MM.1S (cell line): Measurements from ENCODE around the gene C17orf107.
"Not testable (repeated sequence)": the region's sequence is repeated elsewhere in the genome, so short reads cannot be mapped to it uniquely, and the experiment has no call there.

Experiments used
- DNase-seq: peaks from one replicate; pipeline ENCODE4 v3.0.0-alpha.2; 2015
- H2AFZ ChIP-seq: fragments of 300-600 bp; sonication (generic); 2 replicates; pipeline ENCODE4 v1.6.0; 2016; ENCODE audit warnings: antibody characterized with exemption, low read length
- H3F3A ChIP-seq: fragments of 300-600 bp; sonication (generic); 2 replicates; pipeline ENCODE4 v1.6.1; 2016; ENCODE audit warnings: mild to moderate bottlenecking, antibody characterized with exemption, low read length, moderate library complexity, mixed read lengths; ENCODE audit not compliant: insufficient read depth
- H3K27ac ChIP-seq: fragments of 300-600 bp; sonication (generic); 2 replicates; pipeline ENCODE4 v1.5.1; 2016; ENCODE audit warnings: mild to moderate bottlenecking, low read length
- H3K27me3 ChIP-seq: fragments of 300-600 bp; sonication (generic); replicated peaks from 2 replicates; pipeline ENCODE4 v1.6.0; 2016; ENCODE audit warnings: low read length; ENCODE audit not compliant: insufficient read depth
- H3K36me3 ChIP-seq: fragments of 300-600 bp; sonication (generic); replicated peaks from 2 replicates; pipeline ENCODE4 v1.6.1; 2016; ENCODE audit warnings: mild to moderate bottlenecking, low read length, mixed read lengths; ENCODE audit not compliant: insufficient read depth
- H3K4me1 ChIP-seq: fragments of 300-600 bp; sonication (generic); 2 replicates; pipeline ENCODE4 v1.6.1; 2016; ENCODE audit warnings: low read length, mixed read lengths
- H3K4me2 ChIP-seq: fragments of 300-600 bp; sonication (generic); 2 replicates; pipeline ENCODE4 v1.6.0; 2016; ENCODE audit warnings: low read depth, low read length
- H3K4me3 ChIP-seq: fragments of 300-600 bp; sonication (generic); 2 replicates; pipeline ENCODE4 v1.5.1; 2016; ENCODE audit warnings: low read length, mixed read lengths
- H3K79me2 ChIP-seq: fragments of 300-600 bp; sonication (generic); 2 replicates; pipeline ENCODE4 v1.6.1; 2016; ENCODE audit warnings: mixed run types, low read length, mixed read lengths
- H3K9ac ChIP-seq: fragments of 300-600 bp; sonication (generic); 2 replicates; pipeline ENCODE4 v1.6.1; 2016; ENCODE audit warnings: low read length, mixed read lengths
- H3K9me2 ChIP-seq: fragments of 300-600 bp; sonication (generic); replicated peaks from 2 replicates; pipeline ENCODE4 v1.6.1; 2016; ENCODE audit warnings: mild to moderate bottlenecking, low read length, mixed read lengths; ENCODE audit not compliant: insufficient read depth
- H3K9me3 ChIP-seq: fragments of 300-600 bp; sonication (generic); replicated peaks from 2 replicates; pipeline ENCODE4 v1.6.1; 2016; ENCODE audit warnings: mild to moderate bottlenecking, low read length, mixed read lengths; ENCODE audit not compliant: insufficient read depth
- H4K20me1 ChIP-seq: fragments of 300-600 bp; sonication (generic); 2 replicates; pipeline ENCODE4 v1.6.1; 2016; ENCODE audit warnings: mild to moderate bottlenecking, low read length, moderate library complexity, mixed read lengths; ENCODE audit not compliant: insufficient read depth
- EZH2 ChIP-seq: fragments of 300-600 bp; sonication (generic); optimal IDR thresholded peaks from 2 replicates; pipeline ENCODE3; 2017; ENCODE audit warnings: low read depth, mild to moderate bottlenecking, antibody characterized with exemption, low read length, mixed read lengths
- EZH2phosphoT487 ChIP-seq: fragments of 300-600 bp; sonication (generic); IDR thresholded peaks from 2 replicates; pipeline ENCODE4 v1.6.1; 2018; ENCODE audit warnings: antibody characterized with exemption, low read length
- TF ChIP-seq, protein P1 (sequence below): fragments of 300-600 bp; sonication (generic); IDR thresholded peaks from 2 replicates; pipeline ENCODE4 v1.5.1; 2016; ENCODE audit warnings: antibody characterized with exemption, low read length, mixed read lengths

The C17orf107 gene

DNA sequence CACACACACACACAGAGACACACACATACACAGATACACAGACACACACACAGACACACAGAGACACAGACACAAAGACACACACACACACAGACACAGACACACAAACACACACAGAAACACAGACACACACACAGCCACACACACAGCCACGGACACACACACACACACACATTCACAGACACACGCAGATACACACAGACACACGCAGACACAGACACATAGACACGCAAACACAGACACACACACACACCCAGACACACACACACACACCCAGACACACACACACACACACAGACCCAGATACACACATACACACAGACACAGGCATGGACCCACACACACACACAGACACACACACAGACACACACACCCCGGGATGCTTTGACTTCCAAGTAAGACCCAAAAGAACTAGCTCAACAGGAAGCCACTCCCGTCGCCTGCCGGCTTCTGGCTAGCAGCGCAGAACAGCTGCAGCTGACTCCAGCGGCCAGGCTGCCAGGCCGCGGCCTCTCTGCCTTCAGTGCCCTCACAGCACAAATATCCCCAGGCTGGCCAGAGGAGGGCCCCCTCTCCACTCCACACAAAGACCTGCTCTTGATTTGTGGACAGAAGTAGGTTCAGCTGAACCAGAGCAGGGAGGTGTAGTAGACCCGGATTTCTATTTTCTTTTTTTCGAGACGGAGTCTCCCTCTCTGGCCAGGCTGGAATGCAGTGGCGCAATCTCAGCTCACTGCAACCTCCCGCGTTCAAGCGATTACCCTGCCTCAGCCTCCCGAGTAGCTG, 9.6 kb downstream of the C17orf107 start:
- Histone ChIP-seq H3K27me3 (no peaks in the 10 kb centered on the region), H3K27ac (no peak overlapping the region), H3K4me3 (no peak overlapping the region), H3K9me2 (no peaks in the 10 kb centered on the region), H3F3A (no peaks in the 10 kb centered on the region), H3K79me2 (no peaks in the 10 kb centered on the region), H2AFZ (peak overlapping the region; percentile 61), H4K20me1 (no peaks in the 10 kb centered on the region), H3K9ac (no peak overlapping the region), H3K4me2 (0 out of 2 replicates have a peak overlapping the region, but pooled peaks have one; percentile 13), H3K9me3 (no peaks in the 10 kb centered on the region), H3K4me1 (no peaks in the 10 kb centered on the region), H3K36me3 (no peaks in the 10 kb centered on the region)
- TF ChIP-seq EZH2: no peak
- no peak for TF ChIP-seq EZH2phosphoT487
- TF ChIP-seq, protein P1, sequence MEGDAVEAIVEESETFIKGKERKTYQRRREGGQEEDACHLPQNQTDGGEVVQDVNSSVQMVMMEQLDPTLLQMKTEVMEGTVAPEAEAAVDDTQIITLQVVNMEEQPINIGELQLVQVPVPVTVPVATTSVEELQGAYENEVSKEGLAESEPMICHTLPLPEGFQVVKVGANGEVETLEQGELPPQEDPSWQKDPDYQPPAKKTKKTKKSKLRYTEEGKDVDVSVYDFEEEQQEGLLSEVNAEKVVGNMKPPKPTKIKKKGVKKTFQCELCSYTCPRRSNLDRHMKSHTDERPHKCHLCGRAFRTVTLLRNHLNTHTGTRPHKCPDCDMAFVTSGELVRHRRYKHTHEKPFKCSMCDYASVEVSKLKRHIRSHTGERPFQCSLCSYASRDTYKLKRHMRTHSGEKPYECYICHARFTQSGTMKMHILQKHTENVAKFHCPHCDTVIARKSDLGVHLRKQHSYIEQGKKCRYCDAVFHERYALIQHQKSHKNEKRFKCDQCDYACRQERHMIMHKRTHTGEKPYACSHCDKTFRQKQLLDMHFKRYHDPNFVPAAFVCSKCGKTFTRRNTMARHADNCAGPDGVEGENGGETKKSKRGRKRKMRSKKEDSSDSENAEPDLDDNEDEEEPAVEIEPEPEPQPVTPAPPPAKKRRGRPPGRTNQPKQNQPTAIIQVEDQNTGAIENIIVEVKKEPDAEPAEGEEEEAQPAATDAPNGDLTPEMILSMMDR: peak; percentile 74
- DNase-seq: peak; percentile 84

- TF ChIP-seq EZH2phosphoT487 (no peak), EZH2 (no peak)
- no peak for DNase-seq
- Histone ChIP-seq H3K9me2 (no peaks in the 10 kb centered on the region), H3F3A (no peaks in the 10 kb centered on the region), H3K36me3 (no peaks in the 10 kb centered on the region), H4K20me1 (no peaks in the 10 kb centered on the region), H3K27ac (no peak overlapping the region), H3K9me3 (no peaks in the 10 kb centered on the region), H2AFZ (no peak overlapping the region), H3K9ac (no peak overlapping the region), H3K27me3 (no peaks in the 10 kb centered on the region), H3K4me2 (no peak overlapping the region), H3K4me3 (no peak overlapping the region), H3K79me2 (no peaks in the 10 kb centered on the region), H3K4me1 (no peaks in the 10 kb centered on the region)
Measured at GRCh38 chr17:4913994-4914393, 14.7 kb downstream of the C17orf107 start.

DNA sequence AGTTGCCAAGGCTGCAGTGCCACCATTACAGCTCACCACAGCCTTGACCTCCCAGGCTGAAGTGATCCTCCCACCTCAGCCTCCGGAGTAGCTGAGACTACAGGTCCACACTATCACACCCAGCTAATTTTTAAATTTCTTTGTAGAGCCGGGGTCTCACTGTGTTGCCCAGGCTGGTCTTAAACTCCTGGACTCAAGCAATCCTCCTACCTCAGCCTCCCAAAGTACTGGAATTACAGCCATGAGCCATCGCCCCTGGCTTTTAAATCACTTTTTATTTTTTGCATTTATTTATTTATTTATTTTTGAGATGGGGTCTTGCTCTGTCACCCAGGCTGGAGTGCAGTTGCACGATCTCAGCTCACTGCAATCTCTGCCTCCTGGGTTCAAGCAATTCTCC, 15.2 kb downstream of the C17orf107 start:
- H3K27me3 ChIP-seq, H3K9me3 ChIP-seq, H4K20me1 ChIP-seq, H3K36me3 ChIP-seq, DNase-seq, H3F3A ChIP-seq, H3K9ac ChIP-seq, H3K4me2 ChIP-seq, H3K4me1 ChIP-seq, H3K4me3 ChIP-seq, H3K9me2 ChIP-seq, H3K27ac ChIP-seq, H2AFZ ChIP-seq, H3K79me2 ChIP-seq: not testable (repeated sequence)

DNA sequence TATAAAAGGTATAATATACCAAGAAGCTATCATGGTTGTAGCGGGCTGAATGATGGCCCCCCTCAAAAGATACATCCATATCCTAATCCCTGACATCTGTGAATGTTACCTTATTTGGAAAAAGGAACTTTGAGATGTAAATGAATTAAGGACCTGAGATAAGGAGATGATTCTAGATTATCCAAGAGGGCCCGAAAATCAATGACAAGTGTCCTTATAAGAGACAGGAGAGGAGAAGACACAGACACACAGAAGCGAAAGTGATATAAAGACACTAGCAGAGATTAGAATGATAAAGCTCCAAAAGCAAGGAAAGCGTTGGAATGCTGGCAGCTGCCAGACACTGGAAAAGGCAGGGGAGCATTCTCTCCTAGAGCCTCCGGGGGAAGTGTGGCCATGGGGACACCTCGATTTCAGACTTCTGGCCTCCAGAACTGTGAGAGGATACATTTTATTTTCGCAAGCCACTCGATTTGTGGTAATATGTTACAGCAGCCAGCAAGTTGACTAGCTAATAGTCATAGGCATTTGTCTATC, 20.2 kb downstream of the C17orf107 start:
- no peak for DNase-seq

More for the DNA sequence above, 20.2 kb downstream of the C17orf107 start:
- Histone ChIP-seq H3K4me3 (no peak overlapping the region), H3K36me3 (no peaks in the 10 kb centered on the region), H3K79me2 (no peaks in the 10 kb centered on the region), H3K4me1 (no peaks in the 10 kb centered on the region), H3K9me2 (no peaks in the 10 kb centered on the region), H2AFZ (no peak overlapping the region), H3F3A (no peaks in the 10 kb centered on the region), H3K27ac (no peak overlapping the region), H3K4me2 (no peak overlapping the region), H4K20me1 (no peaks in the 10 kb centered on the region), H3K9ac (no peak overlapping the region), H3K9me3 (no peaks in the 10 kb centered on the region), H3K27me3 (no peaks in the 10 kb centered on the region)
- no peak for TF ChIP-seq EZH2
- TF ChIP-seq EZH2phosphoT487: no peak
- TF ChIP-seq, protein P1: no peak
